SH-SY5Y (cell line): ENCODE measurements around the gene GIMAP8.

ENCODE experiments used
- GATA2 ChIP-seq: IDR thresholded peaks from 2 replicates; pipeline ENCODE4 v1.6.1; 2011; ENCODE audit warnings: mild to moderate bottlenecking, low read depth, low read length
- GATA3 ChIP-seq: IDR thresholded peaks from 2 replicates; pipeline ENCODE4 v1.6.1; 2011; ENCODE audit warnings: low read depth, mild to moderate bottlenecking, low read length, moderate library complexity

Gene GIMAP8

DNA sequence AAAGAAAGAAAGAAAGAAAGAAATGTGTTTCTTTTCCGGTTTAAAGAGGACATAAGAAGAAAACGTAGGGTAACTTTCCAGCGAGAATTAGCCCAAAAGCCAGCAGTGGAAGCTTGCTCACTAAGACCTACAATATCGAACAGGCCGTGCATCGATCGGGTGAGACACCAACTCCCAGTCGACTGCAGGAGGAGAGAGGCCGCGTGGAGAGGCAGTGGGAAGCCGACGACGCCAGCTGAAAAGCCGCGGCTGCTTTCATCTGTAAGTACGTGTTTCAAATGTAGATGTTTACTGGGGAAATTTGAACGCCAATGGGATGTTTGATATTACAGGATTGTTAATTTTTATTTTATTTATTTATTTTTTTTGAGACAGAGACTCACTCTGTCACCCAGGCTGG lies 28.6 kb upstream of the GIMAP8 start:
- TF ChIP-seq GATA2 (no peak), GATA3 (no peak)

- TF ChIP-seq GATA3 (no peak), GATA2 (no peak)
Measured at GRCh38 chr7:150425670-150426069, 24.8 kb upstream of the GIMAP8 start.

- no peak for TF ChIP-seq GATA3
Measured at GRCh38 chr7:150428671-150429451, 21.6 kb upstream of the GIMAP8 start.

DNA sequence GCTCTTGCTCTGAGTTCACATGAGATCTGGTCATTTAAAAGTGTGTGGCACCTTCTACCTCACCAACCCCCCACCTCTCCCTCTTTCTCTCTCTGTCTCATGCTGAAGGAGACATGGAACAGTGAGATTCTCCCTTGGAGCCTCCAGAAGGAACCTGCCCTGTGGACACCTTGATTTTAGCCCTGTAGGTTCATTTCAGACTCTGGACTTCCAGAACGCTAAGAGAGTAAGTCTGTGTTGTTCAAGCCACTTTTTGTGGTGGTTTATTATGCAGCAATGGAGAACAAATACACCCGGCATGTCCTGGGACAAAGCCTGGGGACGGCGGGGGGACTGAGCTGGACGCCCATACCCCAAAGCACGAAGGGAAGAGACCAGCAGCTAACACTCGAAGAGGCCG lies 20.7 kb upstream of the GIMAP8 start:
- TF ChIP-seq GATA2, result no peak
- TF ChIP-seq GATA3, result no peak

GRCh38 chr7:150430465-150431085 lies 19.9 kb upstream of the GIMAP8 start:
- TF ChIP-seq GATA3, result no peak
- TF ChIP-seq GATA2, result no peak

DNA sequence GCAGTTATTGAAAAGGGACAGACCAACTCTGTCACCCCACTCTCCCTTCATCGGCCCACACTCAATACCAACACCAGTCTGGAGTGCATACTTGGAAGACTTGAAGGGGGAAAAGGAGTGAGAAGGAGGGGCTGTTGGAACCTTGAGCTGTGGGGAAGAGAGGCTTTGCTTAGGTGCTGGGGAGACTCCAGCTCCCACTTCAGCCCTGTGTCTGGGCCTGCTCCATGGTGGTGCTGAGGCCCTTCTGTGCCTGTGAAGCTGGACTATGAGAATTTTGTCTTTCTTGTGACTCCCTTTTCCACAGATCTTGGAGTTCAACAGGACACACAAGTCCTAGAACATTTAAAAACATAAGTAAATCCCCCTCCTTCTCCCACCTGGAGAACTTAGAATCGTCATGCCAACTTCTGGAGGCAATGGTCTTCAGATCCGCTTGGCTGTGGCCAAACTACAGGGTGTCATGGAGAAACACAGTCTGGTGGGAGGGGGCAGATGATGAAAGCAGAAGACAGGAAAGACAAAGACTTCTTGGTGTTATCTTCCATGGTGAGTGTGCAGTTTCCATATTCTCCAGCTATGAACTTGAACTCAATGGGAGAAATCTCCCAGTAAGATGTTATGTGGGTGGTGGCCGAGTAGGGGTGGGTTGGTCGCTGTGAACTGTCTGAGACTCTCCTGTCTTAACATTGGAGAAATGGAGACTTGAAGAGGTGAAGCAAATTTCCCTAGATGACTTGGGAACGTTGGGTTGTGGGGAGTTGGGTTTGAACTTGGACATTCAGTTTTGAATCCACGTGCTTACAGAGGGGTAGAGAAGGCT lies 18.4 kb upstream of the GIMAP8 start:
- TF ChIP-seq GATA2 (no peak), GATA3 (no peak)

- TF ChIP-seq GATA3 (no peak), GATA2 (no peak)
Measured at GRCh38 chr7:150432915-150433892, 17.2 kb upstream of the GIMAP8 start.

DNA sequence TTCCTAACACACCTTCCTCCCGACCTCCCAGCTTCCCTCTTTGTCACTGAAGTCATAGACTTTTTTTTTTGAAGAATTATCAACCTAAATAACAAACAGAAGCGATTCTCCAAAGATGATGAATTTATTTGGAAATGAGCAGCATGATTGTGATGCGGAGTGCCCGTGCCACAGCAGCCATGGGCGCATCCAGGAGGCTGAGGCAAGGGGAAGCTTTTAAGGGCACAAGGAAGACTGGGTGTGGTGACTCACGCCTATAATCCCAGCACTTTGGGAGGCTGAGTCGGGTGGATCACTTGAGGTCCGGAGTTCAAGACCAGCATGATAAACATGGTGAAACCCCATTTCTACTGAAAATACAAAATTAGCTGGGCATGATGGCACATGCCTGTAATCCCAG lies 16.2 kb upstream of the GIMAP8 start:
- no peak for TF ChIP-seq GATA3
- no peak for TF ChIP-seq GATA2

DNA sequence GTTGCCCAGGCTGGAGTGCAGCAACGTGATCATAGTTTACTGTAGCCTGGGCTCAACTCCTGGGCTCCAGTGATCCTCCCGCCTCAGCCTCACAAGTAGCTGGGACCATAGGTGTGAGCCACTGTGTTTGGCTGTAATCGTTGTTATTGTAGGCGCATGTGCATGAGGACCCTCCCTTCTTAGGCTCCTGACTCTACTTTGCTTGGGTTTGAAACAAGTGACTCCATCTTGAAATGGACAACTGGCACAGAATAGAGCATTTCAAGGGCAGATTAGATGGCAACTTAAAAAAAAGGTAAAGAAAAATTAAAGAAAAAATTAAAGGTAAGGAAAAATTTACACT lies 15.4 kb upstream of the GIMAP8 start:
- TF ChIP-seq GATA3 (no peak), GATA2 (no peak)

DNA sequence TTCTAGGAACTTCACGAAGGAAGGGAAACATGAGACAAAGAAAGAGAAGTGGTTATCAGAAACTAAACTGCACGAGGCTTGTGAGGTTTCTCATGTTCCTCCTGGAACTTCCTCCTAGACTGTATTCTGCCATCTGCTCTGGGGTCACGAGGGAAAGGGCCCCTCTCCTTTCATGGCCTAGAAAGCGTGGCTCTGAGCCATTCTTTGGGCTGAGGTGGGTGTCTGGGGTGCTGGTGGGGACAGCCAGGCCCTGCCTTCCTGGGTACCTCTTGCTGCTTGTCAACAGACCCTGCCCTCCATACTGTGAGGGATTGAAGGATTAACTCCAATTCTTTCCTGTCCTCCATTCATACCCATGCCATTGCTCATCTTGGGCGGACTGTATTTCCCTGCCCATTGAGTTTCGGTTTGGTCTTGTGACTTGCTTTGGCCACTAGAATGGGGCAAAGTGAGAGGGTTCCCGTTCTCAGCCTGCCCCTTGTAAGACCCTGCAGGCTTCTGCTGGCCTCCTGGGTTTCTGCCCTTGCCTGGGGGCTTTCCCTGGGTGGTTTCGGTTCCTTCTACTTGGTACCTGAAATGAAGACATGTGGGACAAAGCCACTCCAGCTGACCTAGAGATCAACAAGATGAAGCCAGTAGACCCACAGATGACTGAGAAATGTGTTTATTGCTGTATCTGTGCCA lies 14.9 kb upstream of the GIMAP8 start:
- no peak for TF ChIP-seq GATA2
- TF ChIP-seq GATA3, result no peak

DNA sequence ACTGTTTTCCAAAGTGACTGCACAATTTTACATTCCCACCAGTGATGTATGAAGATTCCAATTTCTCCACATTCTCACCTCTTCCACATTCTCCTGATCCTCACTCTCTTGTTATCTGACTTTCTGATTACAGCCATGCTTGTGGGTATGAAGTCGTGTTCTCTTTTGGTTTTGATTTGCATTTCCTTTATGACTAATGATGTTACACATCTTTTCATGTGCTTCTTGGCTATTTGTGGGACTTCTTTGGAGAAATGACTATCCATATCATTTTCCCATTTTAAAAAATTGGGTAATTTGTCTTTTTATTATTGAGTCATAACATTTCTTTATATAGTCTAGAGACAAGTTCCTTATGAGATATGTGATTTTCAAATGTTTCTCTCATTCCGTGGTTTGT lies 10.5 kb upstream of the GIMAP8 start:
- TF ChIP-seq GATA3 (no peak), GATA2 (no peak)

GRCh38 chr7:150441524-150441923 lies 8.9 kb upstream of the GIMAP8 start:
- no peak for TF ChIP-seq GATA3
- no peak for TF ChIP-seq GATA2

- TF ChIP-seq GATA3, result no peak
- no peak for TF ChIP-seq GATA2
Measured at GRCh38 chr7:150442811-150443210, 7.6 kb upstream of the GIMAP8 start.
